AG04449 (cell line): ENCODE measurements around the gene LRCH4.

Source experiments
- CTCF ChIA-PET: fragments of 350-600 bp; formaldehyde crosslinking; extraction: SDS; loops from one replicate; lab custom pipeline; 2021; ENCODE audit warnings: antibody characterized with exemption; lab: Yijun Ruan, JAX
- POLR2A ChIA-PET: fragments of 400-600, 350-600 bp; formaldehyde crosslinking; extraction: SDS; loops from one replicate; lab custom pipeline; 2020; ENCODE audit warnings: antibody characterized with exemption, inconsistent platforms; lab: Yijun Ruan, JAX
- DNase-seq: peaks from one replicate; pipeline ENCODE4 v3.0.0-alpha.2; 2010; ENCODE audit warnings: low read depth, low spot score
- H3K4me3 ChIP-seq: 2 replicates; pipeline ENCODE4 v1.5.1; 2011; ENCODE audit warnings: low read depth, mild to moderate bottlenecking, control low read depth, low read length
- CTCF ChIP-seq: IDR thresholded peaks from one replicate; pipeline ENCODE4 v1.5.1; 2011; ENCODE audit warnings: mild to moderate bottlenecking, moderate library complexity, low read length, control low read depth, inconsistent platforms; ENCODE audit not compliant: insufficient read depth; ENCODE audit errors: missing control alignments

LRCH4 gene

GRCh38 chr7:100572949-100573675 is 12.8 kb downstream of the LRCH4 start:
- ChIA-PET CTCF (interaction anchor here (1.1 to 2.6 kb wide), 2 partner anchors 9 to 11 kb away, joined by 8 to 15 read pairs; no protein-coding TSS in a partner anchor), POLR2A (interaction anchor here (1.0 to 1.3 kb wide), 2 partner anchors 13 to 103 kb away, joined by 3 to 4 read pairs; partner anchors contain the start of genes FBXO24 and LRCH4)
- H3K4me3 ChIP-seq: no peak overlapping the region
- no peak for TF ChIP-seq CTCF
- no peak for DNase-seq

- no peak for DNase-seq
- no peak for TF ChIP-seq CTCF
- H3K4me3 ChIP-seq: no peak overlapping the region
- ChIA-PET CTCF (interaction anchor here (1.1 to 2.6 kb wide), 3 partner anchors 8 to 12 kb away, joined by 6 to 15 read pairs (median 8); no protein-coding TSS in a partner anchor), POLR2A (interaction anchor here (1.0 to 1.3 kb wide), 2 partner anchors 14 to 103 kb away, joined by 3 to 4 read pairs; partner anchors contain the start of genes FBXO24 and LRCH4)
Observed at GRCh38 chr7:100572281-100572948, 13.5 kb downstream of the LRCH4 start.

DNA sequence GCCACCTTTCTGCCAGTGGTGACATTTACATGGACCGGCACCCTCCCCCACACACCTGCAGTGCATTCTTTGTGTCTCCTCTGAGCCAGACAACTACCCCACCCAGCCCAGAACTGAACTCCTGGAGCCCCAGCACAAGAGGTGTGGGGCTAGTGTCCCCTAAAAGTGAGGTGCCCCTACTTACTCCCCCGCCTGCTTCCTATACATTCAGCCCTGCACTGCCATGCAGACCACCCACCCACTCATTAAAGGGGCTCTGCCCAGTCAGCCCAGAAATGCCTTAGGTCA is 14.2 kb downstream of the LRCH4 start:
- TF ChIP-seq CTCF: no peak
- H3K4me3 ChIP-seq: no peak overlapping the region
- POLR2A ChIA-PET: interaction anchor here (1.7 kb wide), 1 partner anchor 14 kb away, joined by 5 read pairs; the partner anchor contains the start of genes FBXO24 and LRCH4
- CTCF ChIA-PET: interaction anchor here (0.8 to 2.1 kb wide), 4 partner anchors 10 to 134 kb away, joined by 4 to 10 read pairs (median 5); partner anchors contain the start of genes FBXO24, LRCH4 and POP7
- DNase-seq: no peak

DNA sequence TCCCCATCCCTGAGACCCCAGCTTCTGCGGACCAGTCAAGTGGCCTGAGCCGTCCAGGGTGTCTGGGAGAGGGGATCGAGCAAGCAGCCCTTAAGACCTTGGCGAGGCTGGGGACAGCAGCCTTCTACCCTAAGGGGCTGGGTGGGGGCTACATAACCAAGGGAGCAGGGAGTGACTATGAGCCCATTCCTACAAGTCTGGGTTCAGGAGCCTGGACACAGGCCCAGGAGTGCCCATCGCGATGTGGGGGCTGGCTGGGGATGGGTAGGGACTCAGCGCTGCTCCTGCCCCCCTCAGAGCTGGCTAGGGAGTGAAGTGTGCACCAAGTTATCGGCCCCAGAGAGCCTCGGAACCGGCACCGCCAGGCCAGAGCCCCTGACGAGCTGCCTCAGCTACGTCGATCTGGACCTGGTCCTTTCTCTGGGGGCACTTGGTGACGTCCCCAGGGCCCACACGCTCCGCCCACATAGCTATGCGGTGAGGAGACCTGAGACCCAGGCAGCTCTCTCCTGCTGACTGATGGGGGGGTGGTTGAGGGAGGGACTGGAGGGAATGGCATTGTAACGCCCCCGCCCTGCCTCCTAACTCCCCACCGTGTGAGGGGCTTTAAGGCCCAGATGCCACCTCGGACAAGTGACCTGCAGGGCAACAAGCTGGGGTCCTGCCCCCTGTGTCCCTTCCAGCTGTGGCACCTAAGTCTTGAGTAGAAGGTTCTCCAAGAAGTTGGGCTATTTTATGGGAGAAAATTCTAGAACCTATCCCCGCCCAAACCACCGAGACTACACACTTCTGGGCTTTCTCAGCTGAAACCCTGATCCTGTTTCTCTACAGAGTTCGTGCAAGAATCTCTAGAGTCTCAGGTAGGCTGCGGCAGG is 14.7 kb downstream of the LRCH4 start:
- POLR2A ChIA-PET: interaction anchor here (0.7 to 1.7 kb wide), 2 partner anchors 9 to 15 kb away, joined by 3 to 5 read pairs; partner anchors contain the start of genes FBXO24 and LRCH4
- no peak for DNase-seq
- CTCF ChIA-PET: interaction anchor here (0.8 to 2.1 kb wide), 6 partner anchors 8 to 134 kb away, joined by 3 to 10 read pairs (median 4); partner anchors contain the start of genes FBXO24, LRCH4 and POP7
- no peak overlapping the region for H3K4me3 ChIP-seq
- no peak for TF ChIP-seq CTCF

GRCh38 chr7:100568896-100569844 is 16.8 kb downstream of the LRCH4 start:
- peak; percentile 39 for TF ChIP-seq CTCF
- no peak for DNase-seq
- peak overlapping the region; percentile 34 for H3K4me3 ChIP-seq
- CTCF ChIA-PET: interaction anchor here (2.2 to 18.3 kb wide), 5 partner anchors 10 to 123 kb away, joined by 11 to 421 read pairs (median 35); partner anchors contain the start of genes FBXO24, LRCH4, NYAP1 and SPACDR
- POLR2A ChIA-PET: interaction anchor here (1.7 kb wide), 1 partner anchor 15 kb away, joined by 6 read pairs; no protein-coding TSS in a partner anchor
